Duodenal mucosa (tissue), 2 donors: ENCODE data around the gene ESAM.

Experiments
- H3K27ac ChIP-seq: one replicate; pipeline ENCODE4 v1.7.0; 2013; ENCODE audit warnings: low read depth, low read length
- H3K27me3 ChIP-seq, 2 donors: one replicate each; pipeline ENCODE4 v1.7.0; 2013; ENCODE audit warnings: low read length in 2 of 2, control low read depth in 1 of 2; ENCODE audit not compliant: insufficient read depth in 2 of 2, control insufficient read depth in 1 of 2
- H3K36me3 ChIP-seq, 2 donors: one replicate each; pipeline ENCODE4 v1.7.0; 2013; ENCODE audit warnings: low read length in 2 of 2, control low read depth in 1 of 2; ENCODE audit not compliant: insufficient read depth in 2 of 2, control insufficient read depth in 1 of 2
- H3K4me1 ChIP-seq, 2 donors: one replicate each; pipeline ENCODE4 v1.7.0; 2013; ENCODE audit warnings: low read length in 2 of 2, control low read depth in 1 of 2; ENCODE audit not compliant: insufficient read depth in 2 of 2, control insufficient read depth in 1 of 2
- H3K4me3 ChIP-seq, 2 donors: one replicate each; pipeline ENCODE4 v1.7.0; 2013; ENCODE audit warnings: low read length in 2 of 2, low read depth in 1 of 2
- H3K9ac ChIP-seq, 2 donors: one replicate each; pipeline ENCODE4 v1.7.0; 2013; ENCODE audit warnings: low read length in 2 of 2, low read depth in 1 of 2
- H3K9me3 ChIP-seq, 2 donors: one replicate each; pipeline ENCODE4 v1.7.0; 2013; ENCODE audit warnings: low read length in 2 of 2, control low read depth in 1 of 2; ENCODE audit not compliant: control insufficient read depth in 1 of 2

Gene ESAM

GRCh38 chr11:124746621-124747243 lies 15.4 kb downstream of the ESAM start:
- no peaks in the 10 kb centered on the region for H3K9me3 ChIP-seq
- H3K36me3 ChIP-seq: no peaks in the 10 kb centered on the region
- H3K4me1 ChIP-seq: peaks cover 7 to 17% of the 10 kb centered on the region in 2 donors
- peak overlapping the region; percentile 84 to 89 for H3K9ac ChIP-seq
- H3K27me3 ChIP-seq: peaks cover 9% of the 10 kb centered on the region in 2 donors
- peak overlapping the region; percentile 91 to 95 for H3K4me3 ChIP-seq
- H3K27ac ChIP-seq: peak overlapping the region; percentile 74

DNA sequence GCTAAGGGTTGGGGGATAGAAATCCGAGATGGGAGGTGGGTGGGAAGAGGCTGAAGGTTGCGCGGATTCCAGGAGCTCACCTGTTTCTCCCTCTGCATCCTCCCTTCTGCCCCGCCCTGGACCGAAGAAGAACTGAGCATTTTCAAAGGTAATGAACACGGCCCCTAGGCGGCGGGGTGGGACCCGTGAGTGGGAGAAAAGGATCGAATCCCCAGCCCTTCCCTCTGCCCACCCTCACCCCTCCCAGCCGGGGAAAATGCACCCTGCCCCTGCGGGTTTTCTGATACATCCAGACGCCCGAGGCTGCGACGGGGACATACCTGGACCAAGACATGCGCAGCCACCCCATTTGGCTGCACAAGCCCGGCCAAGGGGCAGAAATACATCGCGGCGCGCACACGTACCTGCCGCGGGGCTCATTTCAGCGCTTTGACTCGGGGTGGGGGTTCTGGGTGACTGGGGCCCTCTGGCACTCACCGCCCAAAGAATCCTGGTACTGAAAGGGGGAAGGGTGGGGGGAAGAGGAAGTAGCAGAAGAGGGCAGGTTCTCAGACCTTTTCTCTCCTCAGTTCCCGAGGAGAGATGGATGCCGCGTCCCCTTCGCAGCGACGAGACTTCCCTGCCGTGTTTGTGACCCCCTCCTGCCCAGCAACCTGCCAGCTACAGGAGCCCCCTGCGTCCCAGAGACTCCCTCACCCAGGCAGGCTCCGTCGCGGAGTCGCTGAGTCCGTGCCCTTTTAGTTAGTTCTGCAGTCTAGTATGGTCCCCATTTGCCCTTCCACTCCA lies 16.1 kb downstream of the ESAM start:
- Histone ChIP-seq H3K27ac (peak overlapping the region; percentile 74), H3K4me3 (peak overlapping the region; percentile 91 to 95), H3K9ac (peak overlapping the region; percentile 84 to 89), H3K36me3 (no peaks in the 10 kb centered on the region), H3K27me3 (peaks cover 12 to 14% of the 10 kb centered on the region in 2 donors), H3K9me3 (no peaks in the 10 kb centered on the region), H3K4me1 (peaks cover 7 to 17% of the 10 kb centered on the region in 2 donors)

- Histone ChIP-seq H3K4me3 (peak overlapping the region; percentile 91 to 95), H3K27me3 (peaks cover 17 to 18% of the 10 kb centered on the region in 2 donors), H3K9ac (no peak overlapping the region), H3K36me3 (no peaks in the 10 kb centered on the region), H3K4me1 (peaks cover 12 to 23% of the 10 kb centered on the region in 2 donors), H3K27ac (no peak overlapping the region), H3K9me3 (no peaks in the 10 kb centered on the region)
Measured at GRCh38 chr11:124745270-124745834, 16.7 kb downstream of the ESAM start.

DNA sequence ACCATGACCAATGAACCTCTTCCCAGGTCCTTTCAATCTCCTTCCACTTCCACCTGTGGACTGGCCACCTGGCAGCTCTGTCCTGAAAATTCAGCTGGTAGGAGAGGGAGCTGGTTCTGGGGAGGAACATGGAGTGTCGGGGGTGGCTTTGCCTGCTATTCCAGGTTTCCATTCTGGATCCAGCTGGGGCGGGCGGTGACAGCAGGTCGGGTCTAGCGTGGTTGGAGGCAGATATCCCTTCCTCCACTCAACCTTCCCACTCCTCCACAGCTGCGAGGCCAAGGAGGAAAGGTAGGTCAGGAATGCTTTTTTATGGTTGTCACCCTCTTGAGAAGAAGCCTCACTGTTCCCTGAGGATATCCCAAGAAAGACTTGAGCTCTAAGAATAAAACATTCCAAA lies 19.0 kb downstream of the ESAM start:
- peaks cover 30 to 34% of the 10 kb centered on the region in 2 donors for H3K27me3 ChIP-seq
- no peaks in the 10 kb centered on the region for H3K36me3 ChIP-seq
- no peaks in the 10 kb centered on the region for H3K9me3 ChIP-seq
- no peak overlapping the region for H3K4me3 ChIP-seq
- no peak overlapping the region for H3K9ac ChIP-seq
- peaks cover 15 to 28% of the 10 kb centered on the region in 2 donors for H3K4me1 ChIP-seq
- no peak overlapping the region for H3K27ac ChIP-seq

DNA sequence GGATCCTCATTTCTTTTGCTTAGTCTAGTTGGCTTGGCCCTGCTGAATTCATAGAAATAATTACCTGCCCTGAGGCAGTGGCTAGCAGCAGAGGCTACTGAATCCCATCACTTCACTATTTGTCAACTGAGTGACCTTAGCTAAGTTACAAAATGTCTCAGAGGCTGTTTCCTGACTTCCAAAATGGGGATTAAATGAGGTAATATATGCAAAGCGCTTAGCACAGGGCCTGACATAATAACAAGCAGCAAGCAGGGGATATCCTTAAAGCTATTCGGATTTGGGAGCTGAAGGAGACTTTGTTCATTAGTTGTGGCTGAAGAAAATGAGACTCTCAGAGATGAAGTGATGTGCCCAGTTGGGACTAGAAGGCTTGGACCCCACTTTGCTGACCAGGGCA lies 19.5 kb downstream of the ESAM start:
- H3K36me3 ChIP-seq: no peaks in the 10 kb centered on the region
- no peak overlapping the region for H3K4me3 ChIP-seq
- H3K27me3 ChIP-seq: peaks cover 34 to 35% of the 10 kb centered on the region in 2 donors
- H3K9ac ChIP-seq: no peak overlapping the region
- H3K4me1 ChIP-seq: peaks cover 15 to 28% of the 10 kb centered on the region in 2 donors
- H3K9me3 ChIP-seq: no peaks in the 10 kb centered on the region
- H3K27ac ChIP-seq: no peak overlapping the region

GRCh38 chr11:124740277-124740882 lies 21.7 kb downstream of the ESAM start:
- H3K4me3 ChIP-seq: peak overlapping the region; percentile 63 to 70
- no peaks in the 10 kb centered on the region for H3K36me3 ChIP-seq
- no peak overlapping the region for H3K27ac ChIP-seq
- H3K4me1 ChIP-seq: peaks cover 15 to 17% of the 10 kb centered on the region in 2 donors
- H3K27me3 ChIP-seq: peaks cover 36 to 40% of the 10 kb centered on the region in 2 donors
- H3K9ac ChIP-seq: peak overlapping the region; percentile 19 to 38
- H3K9me3 ChIP-seq: no peaks in the 10 kb centered on the region

- Histone ChIP-seq H3K9me3 (no peaks in the 10 kb centered on the region), H3K27ac (no peak within 1 kb of the TSS), H3K36me3 (no peaks in the 10 kb centered on the region), H3K27me3 (peaks cover 36 to 40% of the 10 kb centered on the region in 2 donors), H3K4me3 (peak within 1 kb of the TSS; percentile 63 to 70), H3K9ac (peak within 1 kb of the TSS; percentile 35 to 38), H3K4me1 (peaks cover 15 to 17% of the 10 kb centered on the region in 2 donors)
Measured at GRCh38 chr11:124739479-124740276, 22.4 kb downstream of the ESAM start, which contains the start of gene NRGN. TSS of gene NRGN (plus strand) at chr11:124739942. CDS start at chr11:124740085, 143 bp downstream.

DNA sequence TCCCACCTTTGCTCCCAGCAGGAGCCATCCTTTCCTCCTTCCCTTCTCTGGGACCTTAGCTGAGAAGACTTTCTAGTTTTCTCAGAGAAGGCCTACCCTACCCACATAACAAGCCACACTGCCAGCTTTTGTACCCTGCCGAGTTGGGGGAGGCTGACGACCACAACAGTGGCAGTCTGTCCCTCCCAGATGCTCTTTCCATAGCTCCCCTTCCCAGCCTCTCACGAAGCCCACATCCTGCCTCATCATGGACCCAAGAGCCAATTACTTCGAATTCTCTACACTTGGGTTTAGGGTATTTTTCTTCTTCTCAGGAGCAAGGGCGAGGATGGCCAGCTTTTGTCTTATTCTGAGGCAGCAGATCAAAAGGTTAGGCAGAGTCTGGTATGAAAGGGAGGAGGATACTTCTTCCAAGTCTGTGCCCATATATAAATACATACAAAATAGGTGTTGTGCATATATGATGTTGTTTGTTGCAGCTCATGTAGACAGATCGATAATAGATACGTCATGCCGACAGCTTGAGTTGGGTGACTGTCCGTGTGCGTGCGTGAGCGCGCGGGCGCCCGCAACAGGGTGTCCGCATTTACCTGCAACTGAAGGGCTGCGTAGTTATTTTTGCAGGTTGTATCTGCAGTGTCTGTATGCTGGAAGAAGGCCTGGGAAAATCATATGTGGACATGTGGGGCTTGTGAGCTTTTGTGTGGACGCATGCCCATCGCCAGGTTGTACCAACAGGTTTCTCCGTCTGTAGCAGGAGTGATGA lies 23.2 kb downstream of the ESAM start:
- peaks cover 39 to 40% of the 10 kb centered on the region in 2 donors for H3K27me3 ChIP-seq
- peaks cover 15 to 17% of the 10 kb centered on the region in 2 donors for H3K4me1 ChIP-seq
- no peak overlapping the region for H3K27ac ChIP-seq
- no peaks in the 10 kb centered on the region for H3K9me3 ChIP-seq
- no peaks in the 10 kb centered on the region for H3K36me3 ChIP-seq
- peak overlapping the region; percentile 63 to 70 for H3K4me3 ChIP-seq
- peak overlapping the region in 1 of 2 donors; percentile 35 for H3K9ac ChIP-seq
